ENCODE results near the gene STX16.

STX16 gene

GRCh38 chr20:58619077-58619863 lies 31.8 kb upstream of the STX16 start:
- DNase-seq: no peak

- no peak for DNase-seq
Measured at GRCh38 chr20:58619864-58620431, 31.1 kb upstream of the STX16 start.

DNA sequence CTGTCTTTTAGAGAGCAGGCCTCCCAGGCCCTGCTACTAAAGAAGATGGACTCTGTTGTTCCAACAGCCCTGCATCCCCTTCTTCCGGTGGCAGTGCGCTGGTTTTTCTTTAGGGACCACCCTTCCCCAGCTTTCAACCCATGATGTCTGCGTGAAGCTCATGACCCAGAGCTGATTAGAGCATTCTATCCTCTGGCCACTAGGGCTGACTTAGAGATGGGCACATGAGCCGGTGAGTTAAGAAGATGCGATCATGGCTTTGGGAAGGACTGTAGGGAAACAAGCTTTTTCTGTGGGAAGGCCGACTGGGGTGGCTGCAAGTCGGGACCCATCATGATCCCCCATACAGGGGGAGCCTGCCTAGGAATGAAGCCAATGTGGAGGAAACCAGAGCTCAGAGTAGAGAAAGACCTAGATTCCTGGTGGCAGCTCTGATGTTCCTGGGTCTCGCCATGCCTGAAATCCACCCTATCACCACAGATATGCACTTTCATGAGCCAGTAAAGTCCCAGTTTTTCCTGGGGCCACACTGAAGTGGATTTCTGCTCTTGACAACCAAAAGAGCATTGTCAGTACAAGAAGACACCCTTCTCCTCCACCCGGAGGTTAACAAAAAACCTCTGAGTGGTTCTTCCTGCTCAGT lies 29.1 kb upstream of the STX16 start:
- no peak for DNase-seq

DNA sequence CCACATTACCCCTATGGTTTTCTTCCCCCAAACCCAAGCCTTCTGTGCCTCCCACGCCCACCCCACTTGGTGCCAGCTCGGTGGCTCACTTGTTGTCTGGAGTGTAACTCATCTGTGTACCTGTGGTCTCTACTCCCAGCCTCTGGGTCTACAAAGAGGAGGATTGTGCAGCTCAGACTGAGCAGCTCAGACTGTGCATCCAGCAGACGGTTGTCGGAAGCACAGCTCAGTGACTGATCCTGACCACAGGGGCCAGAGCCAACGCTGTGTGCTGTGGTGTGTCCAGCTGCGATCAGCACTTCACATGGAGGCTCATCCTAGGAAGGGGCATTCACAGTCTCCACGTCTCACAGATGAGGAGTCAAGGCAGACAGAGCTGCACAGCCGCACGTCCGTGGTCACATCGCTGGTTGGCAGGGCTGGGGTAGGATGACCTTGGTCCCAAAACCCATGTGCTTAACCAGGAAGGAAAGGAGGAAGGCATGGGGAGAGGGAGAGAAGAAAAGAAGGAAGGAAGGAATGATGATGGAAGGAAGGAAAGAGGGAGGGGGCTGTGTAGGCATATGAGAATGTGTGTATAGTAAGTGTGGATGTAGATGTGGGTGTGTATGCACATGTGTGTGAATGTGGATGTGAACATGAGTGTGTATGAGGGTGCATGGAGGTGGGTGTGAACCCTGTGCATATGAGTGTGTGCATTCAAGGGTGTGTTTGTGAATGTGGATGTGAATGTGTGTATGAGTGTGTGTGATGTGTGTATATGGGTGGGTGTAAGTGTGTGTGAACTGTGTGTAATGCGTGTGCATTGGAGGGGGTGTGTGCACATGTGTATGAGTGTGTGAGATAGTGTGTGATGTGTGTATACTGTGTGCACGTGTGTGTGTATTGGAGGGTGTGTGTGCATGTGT lies 28.2 kb upstream of the STX16 start:
- no peak for DNase-seq

GRCh38 chr20:58623579-58624473 lies 27.3 kb upstream of the STX16 start:
- no peak for DNase-seq

DNA sequence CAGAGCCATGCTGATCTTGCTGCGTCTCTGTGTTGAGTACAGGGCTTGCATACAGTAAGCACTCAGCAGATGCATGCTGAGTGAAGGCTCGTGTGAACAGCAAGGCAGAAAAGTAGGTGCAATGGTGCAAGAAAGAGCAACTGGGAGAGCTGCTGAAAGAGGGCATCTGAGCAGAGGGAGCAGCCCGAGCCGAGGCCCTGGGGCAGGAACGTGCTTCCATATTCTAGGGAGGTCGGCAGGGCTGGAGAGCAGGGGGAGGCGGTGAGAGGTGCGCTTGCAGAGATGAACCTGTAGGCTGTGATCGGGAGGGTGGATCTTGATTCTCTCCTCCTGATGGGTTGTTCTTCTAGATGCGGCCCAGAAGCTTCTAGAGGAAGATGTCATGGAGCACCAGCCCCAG lies 26.4 kb upstream of the STX16 start:
- DNase-seq: no peak

DNA sequence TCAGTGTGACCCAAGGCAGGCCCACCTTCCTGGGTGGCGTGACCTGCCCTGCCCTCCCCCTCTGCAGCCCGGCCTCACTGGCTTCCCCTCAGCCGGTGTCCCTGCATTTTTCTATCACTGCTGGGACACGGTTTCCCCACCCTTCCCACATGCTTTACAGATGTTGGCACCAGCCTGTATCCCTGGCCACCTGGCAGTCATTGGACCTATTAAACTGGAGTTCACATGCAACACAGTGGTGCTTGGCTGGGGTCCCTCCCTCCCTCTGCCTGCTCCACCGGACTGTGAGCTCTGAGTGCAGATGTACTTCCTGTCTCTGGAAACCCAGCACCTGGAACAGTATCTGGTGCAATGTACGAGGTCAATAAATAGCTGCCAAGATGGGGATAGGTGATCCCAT lies 25.5 kb upstream of the STX16 start:
- no peak for DNase-seq

DNA sequence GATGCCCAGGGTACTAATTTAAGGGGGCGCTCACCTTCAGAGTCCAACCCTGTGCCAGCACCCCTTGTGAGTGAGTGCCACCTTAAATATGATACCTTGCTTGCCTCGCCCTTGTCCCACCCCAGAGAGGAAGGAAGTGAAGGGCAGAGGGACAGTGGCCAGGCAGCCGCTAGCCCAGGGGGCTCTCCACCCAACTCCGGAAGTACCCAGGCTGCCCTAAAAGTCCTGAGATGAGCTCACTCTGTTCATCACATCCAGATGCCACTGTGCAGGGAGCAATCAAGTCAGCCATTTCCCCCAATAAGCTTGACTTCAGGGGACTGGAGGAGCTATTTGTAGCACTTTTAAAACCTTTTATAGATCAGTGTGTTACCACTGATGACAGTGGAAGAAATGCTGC lies 25.0 kb upstream of the STX16 start:
- DNase-seq: no peak

- no peak for DNase-seq
Measured at GRCh38 chr20:58627212-58628072, 23.6 kb upstream of the STX16 start.

- no peak for DNase-seq
Measured at GRCh38 chr20:58628491-58629214, 22.4 kb upstream of the STX16 start.

- DNase-seq: no peak
Measured at GRCh38 chr20:58629215-58629580, 21.9 kb upstream of the STX16 start.

GRCh38 chr20:58630063-58630462 lies 21.0 kb upstream of the STX16 start:
- no peak for DNase-seq

DNA sequence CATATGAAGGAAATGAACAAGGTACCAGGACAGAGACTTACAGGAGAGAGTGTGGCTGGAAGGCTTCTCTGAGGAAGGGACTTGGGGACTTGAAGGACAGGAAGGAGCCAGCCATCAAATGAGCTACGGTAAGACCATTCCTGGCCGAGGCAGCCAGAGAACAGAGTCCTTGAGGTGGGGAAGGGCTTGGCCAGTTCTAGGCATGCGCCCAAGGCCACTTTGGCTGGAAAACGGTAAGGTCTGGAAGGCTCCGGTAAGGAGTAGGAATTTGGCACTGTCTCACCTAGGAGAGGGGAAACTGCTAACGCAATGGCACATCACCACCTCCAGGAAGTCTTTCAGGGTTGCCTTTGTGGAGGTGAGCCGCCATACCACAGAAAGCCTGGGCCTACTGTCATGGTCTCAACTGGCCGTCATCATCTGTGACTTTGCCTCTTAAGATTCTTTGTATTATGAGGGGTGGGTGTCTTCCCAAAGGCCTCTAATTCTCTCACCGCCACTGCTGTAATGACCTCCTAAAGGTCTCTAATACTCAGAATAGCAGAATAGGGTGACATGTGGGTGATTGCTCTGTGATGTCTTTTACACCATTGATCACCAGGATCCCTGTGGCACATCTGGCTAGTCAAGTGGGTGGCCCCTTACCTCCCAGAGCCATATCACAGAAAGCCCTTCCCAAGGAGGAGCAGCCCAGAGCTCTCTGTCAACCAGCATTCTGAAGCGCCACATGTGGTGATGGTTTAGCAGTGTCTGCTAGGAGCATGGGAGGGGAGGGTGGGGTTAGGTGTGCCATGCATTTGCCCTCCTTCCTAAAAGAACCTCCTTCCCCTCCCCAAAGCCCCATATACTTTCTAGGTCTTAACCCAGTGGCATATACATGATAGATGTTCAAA lies 17.7 kb upstream of the STX16 start:
- DNase-seq: no peak

DNA sequence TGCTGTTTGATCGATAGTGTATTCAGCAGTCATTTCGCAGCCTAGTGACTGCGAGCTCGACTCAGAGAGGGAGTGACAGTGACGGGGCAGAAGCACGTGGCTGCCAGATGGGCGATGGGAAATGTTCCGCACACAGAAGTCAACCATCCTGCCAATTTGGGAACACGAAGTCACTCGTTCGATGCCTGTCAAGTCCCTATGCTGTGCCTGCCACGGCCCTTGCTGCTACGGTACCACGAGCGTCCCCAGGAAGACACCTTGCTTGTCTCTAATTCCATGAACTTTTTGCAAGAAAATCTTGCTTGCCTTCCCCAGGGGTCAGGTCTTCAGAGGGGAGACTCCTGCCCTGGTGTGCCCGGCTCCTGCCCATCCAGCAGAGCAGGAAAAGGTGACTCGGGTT lies 17.0 kb upstream of the STX16 start:
- DNase-seq: no peak

- DNase-seq: no peak
Measured at GRCh38 chr20:58634521-58635278, 16.4 kb upstream of the STX16 start.

DNA sequence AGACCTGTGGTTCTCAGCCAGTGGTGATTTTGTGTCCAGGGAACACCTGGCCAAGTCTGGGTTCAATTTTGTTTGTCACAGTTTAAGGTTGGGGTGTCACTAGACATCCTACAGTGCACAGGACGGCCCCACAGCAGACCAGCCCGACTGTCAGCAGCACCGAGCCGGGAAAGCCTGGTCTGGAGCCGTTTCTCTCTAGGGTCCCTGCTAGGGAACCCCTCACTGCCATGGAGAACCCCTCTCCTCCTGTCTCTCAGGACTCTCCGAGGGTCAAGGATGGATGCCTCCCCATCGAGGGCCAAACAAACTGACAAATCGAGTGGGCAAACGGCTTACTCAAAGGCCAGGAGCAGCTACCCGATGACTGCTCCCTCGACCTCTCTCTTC lies 15.8 kb upstream of the STX16 start:
- DNase-seq: no peak

DNA sequence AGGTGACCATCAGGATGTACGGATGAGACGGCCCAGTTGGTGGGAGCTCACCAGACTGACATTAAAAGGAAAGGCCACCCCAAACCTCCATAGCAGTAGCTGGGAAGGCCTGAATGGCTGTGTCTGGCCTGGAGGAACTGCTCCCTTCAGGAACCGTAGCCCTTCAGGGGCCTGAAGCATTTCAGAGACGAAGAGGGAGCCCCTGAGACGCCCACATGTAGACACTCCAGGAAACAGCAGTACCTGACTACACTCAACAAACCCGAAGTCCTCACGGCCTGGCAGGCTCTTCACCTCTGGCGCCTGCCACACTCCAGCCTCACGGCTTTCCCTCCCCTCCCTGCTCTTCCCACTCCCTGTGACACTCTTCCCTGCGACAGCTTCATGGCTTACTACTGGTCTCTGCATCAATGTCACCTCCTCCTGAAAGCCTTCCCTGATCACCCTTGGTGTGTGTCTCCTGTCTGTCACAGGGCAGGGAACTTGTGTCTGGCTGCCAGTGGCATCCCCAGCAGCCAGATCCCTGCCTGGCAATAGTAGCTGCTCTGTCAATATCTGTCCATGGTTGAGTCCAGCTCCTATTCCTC lies 14.6 kb upstream of the STX16 start:
- no peak for DNase-seq

DNA sequence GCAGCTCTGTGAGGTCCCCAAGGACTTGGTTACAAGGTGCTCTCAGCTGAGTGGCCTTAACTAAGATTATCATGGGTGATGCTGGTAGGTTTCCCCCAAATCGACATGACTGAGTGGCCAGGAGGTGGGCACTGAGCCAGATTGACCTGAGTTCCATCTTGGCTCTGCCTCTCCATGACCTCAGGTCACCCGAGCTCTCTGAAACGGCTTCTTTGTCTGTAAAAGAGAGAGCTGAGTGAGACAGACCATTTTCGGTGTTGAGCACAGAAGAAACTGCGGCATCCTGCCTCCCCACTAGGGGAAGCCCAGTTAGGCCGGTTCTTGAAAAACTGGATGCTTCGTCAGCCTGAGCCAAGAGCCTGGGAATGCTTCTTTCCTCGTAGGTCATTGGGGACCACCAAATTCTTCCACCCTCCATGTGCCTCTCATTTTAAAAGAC lies 14.1 kb upstream of the STX16 start:
- DNase-seq: no peak
